H1 (cell line): ENCODE data around the gene SUSD1. TPM values are rescaled to one million over a fixed set of nuclear protein-coding genes. Genes with fewer than 3 reads are reported as not detected.

Source experiments
- CTCF ChIA-PET: fragments of 300-600 bp; sonication (Branson Sonifier 250); formaldehyde crosslinking; loops from one replicate; lab custom pipeline; 2021; ENCODE audit not compliant: partially characterized antibody; lab: Charles Lee
- POLR2A ChIA-PET: fragments of 300-600 bp; sonication (Branson Sonifier 250); formaldehyde crosslinking; loops from one replicate; lab custom pipeline; 2021; ENCODE audit warnings: inconsistent platforms; ENCODE audit not compliant: partially characterized antibody; lab: Charles Lee
- DNase-seq, 2 experiments: peaks; one replicate each; pipeline versions ENCODE4 v3.0.0 to v3.0.0-alpha.2; 2010 to 2022; ENCODE audit warnings: low spot score in 2 of 2, low read depth in 1 of 2, mixed read lengths in 1 of 2
- FAIRE-seq: peaks from 2 replicates; lab custom pipeline; 2011; peaks lifted over from hg19 to GRCh38; lab: Jason Lieb, UNC
- H2AFZ ChIP-seq: 2 replicates; pipeline ENCODE4 v1.8.1; 2012; ENCODE audit warnings: low read length, inconsistent platforms
- H2AK5ac ChIP-seq: 2 replicates; pipeline ENCODE4 v1.6.1; 2013; ENCODE audit warnings: low read depth, low read length
- H2BK120ac ChIP-seq: replicated peaks from 2 replicates; pipeline ENCODE3; 2013; ENCODE audit warnings: low read depth, low read length, inconsistent platforms
- H2BK12ac ChIP-seq: 2 replicates; pipeline ENCODE4 v1.6.1; 2013; ENCODE audit warnings: low read depth, low read length
- H2BK15ac ChIP-seq: 2 replicates; pipeline ENCODE4 v1.6.1; 2013; ENCODE audit warnings: low read length
- H2BK20ac ChIP-seq: 2 replicates; pipeline ENCODE4 v1.6.1; 2013; ENCODE audit warnings: low read length
- H2BK5ac ChIP-seq: 2 replicates; pipeline ENCODE4 v1.6.1; 2013; ENCODE audit warnings: low read depth, low read length
- H3K14ac ChIP-seq: 2 replicates; pipeline ENCODE4 v1.6.1; 2013; ENCODE audit warnings: inconsistent platforms; ENCODE audit not compliant: insufficient read length
- H3K18ac ChIP-seq: 2 replicates; pipeline ENCODE4 v1.6.1; 2013; ENCODE audit warnings: low read length; ENCODE audit errors: extremely low read depth
- H3K23ac ChIP-seq: 2 replicates; pipeline ENCODE4 v1.6.1; 2013; ENCODE audit warnings: inconsistent platforms; ENCODE audit not compliant: insufficient read length
- H3K23me2 ChIP-seq: 2 replicates; pipeline ENCODE4 v1.6.1; 2013; ENCODE audit warnings: low read depth, low read length
- H3K27ac ChIP-seq: 2 replicates; pipeline ENCODE4 v1.6.1; 2011; ENCODE audit warnings: low read depth, low read length, inconsistent platforms
- H3K27me3 ChIP-seq, 4 experiments: replicated peaks in 1 of 4; 1 replicate in 1 of 4; 2 replicates in 3 of 4; pipeline versions ENCODE4 v1.6.1 to v1.8.1; 2011 to 2013; ENCODE audit warnings: low read length in 3 of 4, mild to moderate bottlenecking in 3 of 4, inconsistent platforms in 2 of 4, mixed read lengths in 2 of 4, moderate library complexity in 1 of 4; ENCODE audit not compliant: control insufficient read depth in 3 of 4, insufficient read depth in 3 of 4; ENCODE audit errors: extremely low read depth in 1 of 4
- H3K36me3 ChIP-seq, 4 experiments: 2 replicates each; pipeline versions ENCODE4 v1.6.1 to v1.8.1; 2011 to 2013; ENCODE audit warnings: mild to moderate bottlenecking in 4 of 4, low read length in 3 of 4, moderate library complexity in 2 of 4, control low read depth in 1 of 4, inconsistent platforms in 1 of 4; ENCODE audit not compliant: insufficient read depth in 4 of 4, control insufficient read depth in 2 of 4
- H3K4ac ChIP-seq: replicated peaks from 2 replicates; pipeline ENCODE3; 2013; ENCODE audit warnings: low read length, low read depth, mixed read lengths, inconsistent platforms; ENCODE audit not compliant: insufficient read length
- H3K4me1 ChIP-seq, 4 experiments: replicated peaks in 1 of 4; 1 replicate in 1 of 4; 2 replicates in 3 of 4; pipeline versions ENCODE4 v1.6.1 to v1.8.1; 2011 to 2013; ENCODE audit warnings: low read length in 3 of 4, inconsistent platforms in 2 of 4, mixed read lengths in 1 of 4; ENCODE audit not compliant: insufficient read depth in 4 of 4, control insufficient read depth in 3 of 4
- H3K4me2 ChIP-seq, 2 experiments: 2 replicates each; pipeline versions ENCODE4 v1.6.1 to v1.8.1; 2011 to 2013; ENCODE audit warnings: low read depth in 2 of 2, low read length in 2 of 2, control low read depth in 1 of 2, inconsistent platforms in 1 of 2, mild to moderate bottlenecking in 1 of 2; ENCODE audit not compliant: insufficient read depth in 1 of 2
- H3K4me3 ChIP-seq, 4 experiments: fragments of 200-600, 300-600 bp in 1 of 4; sonication (generic), shearing (Covaris generic), sonication (Bioruptor Twin) in 1 of 4; 2 replicates each; pipeline versions ENCODE4 v1.5.1 to v1.8.1; 2011 to 2016; ENCODE audit warnings: low read length in 4 of 4, low read depth in 3 of 4, control low read depth in 2 of 4, inconsistent platforms in 2 of 4, mild to moderate bottlenecking in 2 of 4, mixed read lengths in 1 of 4, moderate library complexity in 1 of 4; ENCODE audit not compliant: insufficient read depth in 2 of 4; ENCODE audit errors: extremely low read depth in 1 of 4
- H3K56ac ChIP-seq: replicated peaks from 2 replicates; pipeline ENCODE3; 2013; ENCODE audit warnings: low read depth, mild to moderate bottlenecking, mixed read lengths, low read length, inconsistent platforms; ENCODE audit not compliant: insufficient read length
- H3K79me1 ChIP-seq: 2 replicates; pipeline ENCODE4 v1.6.1; 2013; ENCODE audit warnings: low read depth, low read length, control low read depth
- H3K79me2 ChIP-seq, 2 experiments: 2 replicates each; pipeline versions ENCODE4 v1.6.1 to v1.8.1; 2012 to 2013; ENCODE audit warnings: low read length in 2 of 2, mild to moderate bottlenecking in 2 of 2, inconsistent platforms in 1 of 2; ENCODE audit not compliant: insufficient read depth in 2 of 2, control insufficient read depth in 1 of 2
- H3K9ac ChIP-seq, 4 experiments: replicated peaks in 1 of 4; 1 replicate in 1 of 4; 2 replicates in 3 of 4; pipeline versions ENCODE4 v1.6.1 to v1.8.1; 2011 to 2013; ENCODE audit warnings: low read depth in 3 of 4, low read length in 3 of 4, control low read depth in 2 of 4, mild to moderate bottlenecking in 2 of 4, moderate library complexity in 2 of 4, inconsistent platforms in 1 of 4; ENCODE audit errors: extremely low read depth in 1 of 4
- H3K9me3 ChIP-seq, 2 experiments: 2 replicates each; pipeline versions ENCODE4 v1.6.1 to v1.8.1; 2012 to 2013; ENCODE audit warnings: mild to moderate bottlenecking in 2 of 2, moderate library complexity in 2 of 2, control low read depth in 1 of 2, inconsistent platforms in 1 of 2, low read depth in 1 of 2, low read length in 1 of 2, mixed read lengths in 1 of 2; ENCODE audit not compliant: insufficient read depth in 2 of 2
- H4K20me1 ChIP-seq, 2 experiments: replicated peaks in 1 of 2; 2 replicates each; pipeline versions ENCODE3 to v1.8.1; 2011 to 2013; ENCODE audit warnings: inconsistent platforms in 2 of 2, low read length in 2 of 2, mild to moderate bottlenecking in 1 of 2; ENCODE audit not compliant: insufficient read depth in 2 of 2, control insufficient read depth in 1 of 2
- H4K5ac ChIP-seq: 2 replicates; pipeline ENCODE4 v1.6.1; 2013; ENCODE audit warnings: low read length, low read depth, mixed read lengths, inconsistent platforms; ENCODE audit not compliant: insufficient read length
- H4K8ac ChIP-seq: 2 replicates; pipeline ENCODE4 v1.8.0; 2013; ENCODE audit warnings: mild to moderate bottlenecking, moderate library complexity, low read length, inconsistent platforms; ENCODE audit not compliant: insufficient read depth; ENCODE audit errors: extremely low read depth
- H4K91ac ChIP-seq: replicated peaks from 2 replicates; pipeline ENCODE3; 2013; ENCODE audit warnings: low read length, mixed read lengths, inconsistent platforms; ENCODE audit not compliant: insufficient read length
- BACH1 ChIP-seq: IDR thresholded peaks from 2 replicates; pipeline ENCODE4 v1.6.1; 2012; ENCODE audit warnings: low read length, improper control_type of control experiment
- CBX5 ChIP-seq: fragments of 300-800, 300-1000 bp; sonication (generic); IDR thresholded peaks from 2 replicates; pipeline ENCODE4 v1.7.1; 2016; ENCODE audit warnings: antibody characterized with exemption, low read length, low read depth
- EP300 ChIP-seq, 2 experiments: IDR thresholded peaks; 1 replicate in 1 of 2; 2 replicates in 1 of 2; pipeline ENCODE4 v1.6.1; 2011 to 2012; ENCODE audit warnings: low read depth in 2 of 2, low read length in 2 of 2, mild to moderate bottlenecking in 2 of 2, borderline replicate concordance in 1 of 2, inconsistent platforms in 1 of 2, moderate library complexity in 1 of 2
- EZH2 ChIP-seq: fragments of 200-600 bp; sonication (generic); IDR thresholded peaks from 2 replicates; pipeline ENCODE4 v1.7.1; 2012; ENCODE audit warnings: low read depth, mild to moderate bottlenecking, moderate library complexity, low read length, inconsistent platforms; ENCODE audit not compliant: severe bottlenecking
- RXRA ChIP-seq: IDR thresholded peaks from 2 replicates; pipeline ENCODE4 v1.6.1; 2011; ENCODE audit warnings: low read depth, mild to moderate bottlenecking, low read length, moderate library complexity; ENCODE audit not compliant: insufficient read depth
- SAP30 ChIP-seq: fragments of 300-600 bp; sonication (generic); IDR thresholded peaks from 2 replicates; pipeline ENCODE4 v1.7.1; 2012; ENCODE audit warnings: low read length, moderate library complexity, mild to moderate bottlenecking, inconsistent platforms; ENCODE audit not compliant: insufficient read depth, insufficient replicate concordance
- SP2 ChIP-seq: IDR thresholded peaks from 2 replicates; pipeline ENCODE4 v1.6.1; 2012; ENCODE audit warnings: mild to moderate bottlenecking, low read length, inconsistent platforms
- TAF7 ChIP-seq: optimal IDR thresholded peaks from 2 replicates; pipeline ENCODE3; 2011; ENCODE audit warnings: low read depth, mild to moderate bottlenecking, inconsistent platforms, low read length, moderate library complexity, borderline replicate concordance
- TCF12 ChIP-seq: IDR thresholded peaks from 2 replicates; pipeline ENCODE4 v1.6.1; 2011; ENCODE audit warnings: low read depth, mild to moderate bottlenecking, low read length
- TEAD4 ChIP-seq: IDR thresholded peaks from 2 replicates; pipeline ENCODE4 v1.6.1; 2012; ENCODE audit warnings: low read depth, low read length, inconsistent platforms, mixed read lengths
- ZNF274 ChIP-seq: IDR thresholded peaks from 2 replicates; pipeline ENCODE4 v1.7.0; 2012; ENCODE audit warnings: low read length, borderline replicate concordance; ENCODE audit errors: extremely low read depth
- WGBS, 2 experiments: shearing (Covaris generic) in 1 of 2; methylation state at CpG; one replicate each; pipeline versions ENCODE4 v1.1.6 to v1.1.7; 2013 to 2015; ENCODE audit warnings: low lambda C conversion rate in 2 of 2, mixed read lengths in 2 of 2, inconsistent platforms in 1 of 2, low coverage in 1 of 2, missing lambda C conversion rate in 1 of 2; ENCODE audit not compliant: insufficient replicate concordance in 2 of 2, insufficient coverage in 1 of 2, insufficient read length in 1 of 2; ENCODE audit errors: extremely low coverage in 1 of 2, missing lambda C conversion rate in 1 of 2; 5-methylcytosine and 5-hydroxymethylcytosine counted together
- polyA plus RNA-seq, 7 experiments: library from polyadenylated mRNA; depleted of rRNA in 3 of 7; stranded (reverse) in 5 of 7; unstranded in 2 of 7; fragments of >200 nt in 5 of 7; fragments of 200-250 nt in 2 of 7; gene quantifications; 1 replicate in 5 of 7; 2 replicates in 1 of 7; 4 replicates in 1 of 7; pipeline versions ENCODE4 v1.2.1 to v1.2.3, GENCODE V29; 2011 to 2013; ENCODE audit warnings: missing spikeins in 2 of 7, mixed read lengths in 2 of 7
- total RNA-seq: library from RNA; stranded (reverse); fragmentation: NEBNext Ultra II Directional; extraction: Animal tissue kit (Norgen Biotek cat#: 25700); gene quantifications from 2 replicates; pipeline ENCODE4 v1.2.1, GENCODE V29; 2021

SUSD1 gene
- total and polyA plus RNA-seq, 2 of the 8 experiments (the other 6 are each of a cell fraction or from before 2014, with no cell fraction given), result 2.8 to 7.2 TPM

GRCh38 chr9:112130347-112130746 lies 44.8 kb downstream of the SUSD1 start:
- H3K18ac ChIP-seq, result no peak overlapping the region
- no peak overlapping the region for H2AFZ ChIP-seq
- H4K8ac ChIP-seq, result no peak overlapping the region
- H3K4me3 ChIP-seq, result no peak overlapping the region
- H2AK5ac ChIP-seq, result no peak overlapping the region
- DNase-seq (peak in 1 of 2 experiments; percentile 10), FAIRE-seq (no peak)
- no peaks in the 10 kb centered on the region; a peak in 1 of 4 replicates for H3K9me3 ChIP-seq
- H2BK15ac ChIP-seq, result no peak overlapping the region
- no peak overlapping the region for H3K27ac ChIP-seq
- H2BK20ac ChIP-seq, result no peak overlapping the region
- WGBS, 2 experiments, result 100% methylated on average over 1 of the region's 2 CpGs; no CpG with 5 or more reads in 1 of the 2 experiments
- no peaks in the 10 kb centered on the region for H3K36me3 ChIP-seq
- no peak overlapping the region for H4K5ac ChIP-seq
- no peak overlapping the region for H3K23ac ChIP-seq
- H3K14ac ChIP-seq, result no peak overlapping the region
- no peaks in the 10 kb centered on the region for H4K20me1 ChIP-seq
- H3K4ac ChIP-seq, result no peak overlapping the region
- H3K4me2 ChIP-seq, result no peak overlapping the region
- H3K56ac ChIP-seq, result no peak overlapping the region
- H3K79me1 ChIP-seq, result no peaks in the 10 kb centered on the region
- no peaks in the 10 kb centered on the region for H3K27me3 ChIP-seq
- no peaks in the 10 kb centered on the region for H3K79me2 ChIP-seq
- no peak overlapping the region for H4K91ac ChIP-seq
- H3K23me2 ChIP-seq, result no peaks in the 10 kb centered on the region; the same call in 1 of the 2 replicates
- H3K9ac ChIP-seq, result no peak overlapping the region
- no peak overlapping the region for H2BK12ac ChIP-seq
- H2BK5ac ChIP-seq, result no peak overlapping the region
- H2BK120ac ChIP-seq, result no peak overlapping the region
- POLR2A ChIA-PET, result no interaction called here
- TF ChIP-seq SP2 (no peak), CBX5 (no peak), EP300 (IDR thresholded peaks at IDR 0.05; ENCODE audit: borderline replicate concordance in 1 of 2, low read depth in 2 of 2, low read length in 2 of 2) (no peak), TAF7 (no peak), TCF12 (no peak), ZNF274 (no peak), EZH2 (no peak), BACH1 (no peak), RXRA (no peak), TEAD4 (no peak), SAP30 (no peak)
- TF ChIP-seq, all 59 proteins: peak for 0
- H3K4me1 ChIP-seq, result peaks cover 0 to 7% (median 2%) of the 10 kb centered on the region in 4 experiments; a peak in 3 of 7 replicates
- CTCF ChIA-PET, result interaction anchor here (0.8 to 3.3 kb wide), 3 partner anchors 17 to 44 kb away, joined by 3 to 24 read pairs (median 4); no protein-coding TSS in a partner anchor
